Coronary artery (tissue), 2 donors: ENCODE data around the gene AP3D1.
"Not testable (repeated sequence)": the region's sequence is repeated elsewhere in the genome, so short reads cannot be mapped to it uniquely, and the experiment has no call there.

ENCODE experiments used
- DNase-seq: peaks from one replicate; pipeline ENCODE4 v3.0.0-alpha.2; 2017; ENCODE audit warnings: low spot score
- H3K27ac ChIP-seq, 2 donors: fragments of 200-600 bp; sonication (generic); one replicate each; pipeline ENCODE4 v1.5.1; 2016 to 2019
- H3K4me3 ChIP-seq: fragments of 200-600 bp; sonication (generic); 2 replicates; pipeline ENCODE4 v1.5.1; 2016; ENCODE audit warnings: mild to moderate bottlenecking, moderate library complexity
- CTCF ChIP-seq: fragments of 200-600 bp; sonication (generic); IDR thresholded peaks from one replicate; pipeline ENCODE4 v1.5.1; 2019; ENCODE audit warnings: antibody characterized with exemption

AP3D1 gene

GRCh38 chr19:2151339-2152229 lies at the start of gene AP3D1:
AP3D1 (minus strand) TSS chr19:2151566; CDS start chr19:2151334, 232 bp downstream.
- Histone ChIP-seq H3K4me3 (peak within 1 kb of the TSS; percentile 93), H3K27ac (peak within 1 kb of the TSS; percentile 70 to 94)
- no peak for TF ChIP-seq CTCF
- DNase-seq: peak; percentile 100

DNA sequence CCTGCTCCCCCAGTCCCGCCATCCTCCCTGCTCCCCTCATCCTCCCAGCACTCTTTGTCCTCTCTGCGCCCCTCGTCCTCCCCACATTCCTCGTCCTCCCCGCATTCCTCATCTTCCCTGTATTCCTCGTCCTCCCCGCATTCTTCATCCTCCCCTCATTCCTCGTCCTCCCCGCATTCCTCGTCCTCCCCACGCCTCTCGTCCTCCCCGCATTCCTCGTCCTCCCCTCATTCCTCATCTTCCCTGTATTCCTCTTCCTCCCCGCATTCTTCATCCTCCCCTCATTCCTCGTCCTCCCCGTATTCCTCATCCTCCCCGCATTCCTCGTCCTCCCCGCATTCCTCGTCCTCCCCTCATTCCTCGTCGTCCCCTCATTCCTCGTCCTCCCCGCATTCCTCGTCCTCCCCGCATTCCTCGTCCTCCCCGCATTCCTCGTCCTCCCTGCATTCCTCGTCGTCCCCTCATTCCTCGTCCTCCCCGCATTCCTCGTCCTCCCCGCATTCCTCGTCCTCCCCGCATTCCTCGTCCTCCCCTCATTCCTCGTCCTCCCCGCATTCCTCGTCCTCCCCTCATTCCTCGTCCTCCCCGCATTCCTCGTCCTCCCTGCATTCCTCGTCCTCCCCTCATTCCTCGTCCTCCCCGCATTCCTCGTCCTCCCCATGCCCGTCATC lies 49.4 kb upstream of the AP3D1 start:
- DNase-seq, H3K27ac ChIP-seq, H3K4me3 ChIP-seq: not testable (repeated sequence)

DNA sequence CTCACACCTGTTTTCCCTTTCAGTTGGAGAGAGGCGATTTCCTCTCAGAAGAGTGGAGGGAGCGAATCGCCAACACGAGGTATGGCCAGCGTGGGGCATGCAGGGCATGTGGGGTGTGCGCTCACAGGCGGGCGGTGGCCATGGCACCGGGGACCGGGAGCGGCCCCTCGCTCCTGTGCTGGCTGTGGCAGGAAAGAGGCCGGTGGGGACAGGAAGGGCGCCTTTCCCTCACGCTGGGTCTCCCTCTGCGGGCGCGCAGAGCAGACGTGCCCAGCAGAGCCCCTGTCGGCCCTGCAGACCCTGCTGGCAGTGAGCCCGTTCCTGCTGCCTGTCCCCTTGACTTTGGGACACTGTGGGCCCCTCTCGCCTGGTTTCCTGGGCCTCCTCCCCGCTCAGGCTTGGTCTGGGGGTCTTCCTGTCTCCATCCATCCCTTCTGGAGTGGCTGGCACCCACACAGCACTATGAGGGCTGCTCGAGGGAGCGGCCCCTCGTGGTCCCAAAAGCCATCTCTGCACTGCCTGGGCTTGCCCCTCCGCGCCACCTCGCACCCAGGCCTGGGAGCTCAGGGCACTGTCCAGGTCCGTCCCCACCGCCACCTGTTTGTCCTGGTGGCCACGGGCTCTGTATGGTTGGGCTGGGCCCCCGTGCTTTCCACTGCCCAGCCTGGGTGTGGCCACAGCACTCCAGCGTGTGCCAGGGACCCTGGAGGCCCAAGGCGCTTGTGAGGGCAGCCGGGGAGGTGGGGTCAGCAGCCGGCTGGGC lies 48.7 kb upstream of the AP3D1 start:
- H3K27ac ChIP-seq: no peak overlapping the region
- TF ChIP-seq CTCF: no peak
- H3K4me3 ChIP-seq: no peak overlapping the region
- DNase-seq: no peak

DNA sequence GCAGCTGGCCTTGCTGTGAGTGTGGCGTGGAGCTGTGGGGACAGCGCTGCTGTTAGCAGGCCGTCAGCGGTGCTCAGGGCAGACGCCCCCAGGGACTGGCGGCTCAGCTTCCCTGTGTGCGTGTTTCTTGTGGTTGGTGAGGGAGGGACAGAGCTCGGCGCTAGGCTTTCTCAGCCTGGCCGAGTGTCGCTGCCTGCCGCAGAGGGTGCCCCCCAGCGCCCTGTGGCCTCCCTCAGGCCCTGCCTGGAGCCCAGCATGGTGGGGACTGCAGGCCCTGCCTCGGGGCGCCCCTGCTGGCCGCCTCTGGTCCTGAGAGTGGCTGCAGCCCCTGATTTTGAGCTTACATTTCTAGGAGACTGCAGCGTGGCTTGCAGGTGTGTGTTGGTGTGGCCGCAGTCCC lies 47.8 kb upstream of the AP3D1 start:
- Histone ChIP-seq H3K4me3 (no peak overlapping the region), H3K27ac (no peak overlapping the region)
- no peak for TF ChIP-seq CTCF
- no peak for DNase-seq

DNA sequence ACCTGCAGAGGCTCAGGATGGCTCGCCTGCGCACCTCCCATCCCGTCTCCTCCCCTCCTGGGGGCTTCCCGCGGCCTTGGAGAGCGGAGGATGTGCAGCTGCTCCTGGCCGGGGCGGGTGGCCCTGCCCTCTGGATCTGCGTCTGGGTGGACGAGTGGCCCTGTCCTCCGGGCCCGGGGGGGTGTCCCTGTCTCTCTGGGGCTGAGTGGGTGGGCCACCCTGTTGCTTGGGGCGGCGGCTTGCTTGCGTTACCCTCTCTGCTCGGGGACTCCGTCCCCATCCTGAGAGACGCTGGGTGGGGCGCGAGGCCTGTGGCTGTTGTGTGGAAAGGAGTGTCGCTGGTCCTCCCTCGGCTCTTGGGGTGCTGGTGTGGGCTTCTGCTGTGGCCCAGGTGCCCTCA lies 47.0 kb upstream of the AP3D1 start:
- no peak for DNase-seq

DNA sequence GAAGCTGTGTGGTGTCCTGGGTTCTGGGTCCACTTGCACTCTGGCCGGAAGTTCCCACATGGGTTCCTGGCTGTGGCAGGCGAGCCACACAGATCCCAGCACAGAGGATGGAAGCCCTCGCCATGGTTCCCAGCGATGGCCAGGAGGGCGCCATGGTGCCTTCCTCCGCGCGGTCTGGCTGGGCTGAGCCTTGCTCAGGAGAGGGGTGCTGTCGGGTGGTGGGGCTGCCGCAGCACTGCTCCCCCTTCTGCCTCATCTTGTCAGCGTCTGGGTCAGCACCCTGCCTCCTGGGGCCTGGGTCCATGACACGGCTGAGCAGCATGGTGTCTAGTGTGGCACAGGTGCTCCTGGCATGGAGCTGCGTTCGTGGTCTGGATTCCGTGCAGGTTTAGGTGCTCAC lies 45.9 kb upstream of the AP3D1 start:
- TF ChIP-seq CTCF: no peak
- Histone ChIP-seq H3K27ac (no peak overlapping the region), H3K4me3 (no peak overlapping the region)
- no peak for DNase-seq

More for the DNA sequence above, 47.0 kb upstream of the AP3D1 start:
- H3K27ac ChIP-seq: no peak overlapping the region
- no peak overlapping the region for H3K4me3 ChIP-seq
- TF ChIP-seq CTCF: no peak

- Histone ChIP-seq H3K27ac (no peak overlapping the region), H3K4me3 (no peak overlapping the region)
- DNase-seq: no peak
- no peak for TF ChIP-seq CTCF
Observed at GRCh38 chr19:2195914-2196313, 44.5 kb upstream of the AP3D1 start.
